BE2C (cell line): ENCODE data around the gene CRISPLD2.
A peak's percentile ranks its signal among the peaks of the same experiment; 100 is the strongest.

Source experiments
- DNase-seq: peaks from one replicate; pipeline ENCODE4 v3.0.0-alpha.2; 2020
- H3K27me3 ChIP-seq: fragments of 250-450 bp; sonication (Bioruptor Pico); 2 replicates; pipeline ENCODE4 v1.5.1; 2020; ENCODE audit warnings: mild to moderate bottlenecking
- H3K36me3 ChIP-seq: fragments of 250-450 bp; sonication (Bioruptor Pico); 2 replicates; pipeline ENCODE4 v1.5.1; 2020; ENCODE audit warnings: mild to moderate bottlenecking
- H3K4me1 ChIP-seq: fragments of 250-450 bp; sonication (Bioruptor Pico); 2 replicates; pipeline ENCODE4 v1.5.1; 2020
- H3K4me3 ChIP-seq: 2 replicates; pipeline ENCODE4 v1.5.1; 2011; ENCODE audit warnings: low read depth, low read length
- H3K9me3 ChIP-seq: fragments of 250-450 bp; sonication (Bioruptor Pico); 2 replicates; pipeline ENCODE4 v1.5.1; 2020
- CTCF ChIP-seq: IDR thresholded peaks from 2 replicates; pipeline ENCODE4 v1.5.1; 2012; ENCODE audit warnings: mild to moderate bottlenecking, low read depth, low read length

Gene CRISPLD2

GRCh38 chr16:84947022-84947421, 127.2 kb downstream of the CRISPLD2 start:
- Histone ChIP-seq H3K9me3 (no peaks in the 10 kb centered on the region), H3K27me3 (no peaks in the 10 kb centered on the region), H3K36me3 (no peaks in the 10 kb centered on the region), H3K4me3 (no peak overlapping the region), H3K4me1 (no peaks in the 10 kb centered on the region)
- no peak for DNase-seq
- TF ChIP-seq CTCF = no peak

DNA sequence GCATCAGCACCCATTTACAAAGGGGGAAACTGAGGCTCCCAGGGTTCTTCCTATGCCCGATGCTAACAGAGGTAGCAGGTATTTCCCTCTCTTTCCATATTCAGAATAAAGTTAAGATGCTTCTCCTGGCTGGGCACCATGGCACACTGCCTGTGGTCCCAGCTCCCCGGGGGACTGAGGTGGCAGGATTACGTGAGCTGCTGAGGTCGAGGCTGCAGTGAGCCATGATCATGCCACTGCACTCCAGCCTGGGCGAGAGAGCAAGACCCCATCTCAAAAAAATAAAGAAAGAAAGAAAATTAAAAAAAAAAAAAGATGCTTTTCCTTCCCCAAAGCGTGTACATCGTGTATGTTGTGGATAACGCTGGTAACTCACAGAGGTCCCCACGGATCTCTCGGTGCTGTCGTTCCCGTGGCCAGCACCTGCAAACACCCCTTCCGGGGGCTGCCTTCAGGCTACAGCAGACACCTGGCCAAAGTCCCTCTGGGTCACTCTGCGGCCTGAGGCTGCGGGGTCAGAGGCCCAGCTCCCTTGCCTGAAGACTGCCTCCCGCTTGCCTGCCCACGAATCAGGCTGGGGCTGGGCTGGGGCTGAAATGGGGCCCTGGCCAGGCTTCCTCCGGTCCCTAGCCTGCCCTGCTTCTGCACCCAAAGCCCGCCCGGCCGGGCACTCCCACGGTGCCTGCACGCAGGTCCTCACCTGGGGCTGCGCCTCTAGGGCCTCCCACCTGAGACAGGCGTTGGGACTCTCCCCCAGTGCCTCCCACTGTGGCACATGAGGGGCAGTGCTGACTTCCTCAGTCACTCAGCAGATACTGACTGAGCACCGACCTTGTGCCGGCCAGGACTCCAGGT, 128.4 kb downstream of the CRISPLD2 start:
- no peak for TF ChIP-seq CTCF
- no peaks in the 10 kb centered on the region for H3K36me3 ChIP-seq
- no peak for DNase-seq
- no peak overlapping the region for H3K4me3 ChIP-seq
- H3K4me1 ChIP-seq = peaks cover 4% of the 10 kb centered on the region
- H3K9me3 ChIP-seq = no peaks in the 10 kb centered on the region
- no peaks in the 10 kb centered on the region for H3K27me3 ChIP-seq

DNA sequence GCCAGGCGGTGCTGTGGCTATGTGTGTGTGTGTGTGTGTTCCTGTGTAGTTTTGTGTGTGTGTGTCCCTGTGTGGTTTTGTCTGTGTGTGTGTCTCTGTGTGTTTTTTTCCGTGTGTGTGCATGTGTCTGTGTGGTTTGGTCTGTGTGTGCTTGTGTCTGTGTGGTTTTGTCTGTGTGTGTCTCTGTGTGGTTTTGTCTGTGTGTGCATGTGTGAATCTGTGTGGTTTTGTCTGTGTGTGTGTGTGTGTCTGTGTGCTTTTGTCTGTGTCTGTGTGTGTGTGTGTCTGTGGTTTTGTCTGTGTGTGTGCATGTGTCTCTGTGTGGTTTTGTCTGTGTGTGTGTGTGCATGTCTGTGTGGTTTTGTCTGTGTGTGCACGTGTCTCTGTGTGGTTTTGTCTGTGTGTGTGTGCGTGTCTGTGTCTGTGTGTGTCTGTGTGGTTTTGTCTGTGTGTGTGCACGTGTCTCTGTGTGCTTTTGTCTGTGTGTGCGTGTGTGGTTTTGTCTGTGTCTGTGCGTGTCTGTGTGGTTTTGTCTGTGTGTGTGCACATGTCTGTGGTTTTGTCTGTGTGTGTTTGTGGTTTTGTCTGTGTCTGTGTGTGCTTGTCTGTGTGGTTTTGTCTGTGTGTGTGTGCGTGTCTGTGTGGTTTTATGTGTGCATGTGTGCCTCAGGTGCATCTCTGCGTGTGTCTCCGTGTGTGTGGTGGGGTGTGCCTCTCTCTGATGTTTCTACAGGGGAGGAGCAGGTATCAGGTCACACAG, 129.2 kb downstream of the CRISPLD2 start:
- no peak for TF ChIP-seq CTCF
- Histone ChIP-seq H3K4me3 (no peak overlapping the region), H3K4me1 (peaks cover 8% of the 10 kb centered on the region), H3K9me3 (no peaks in the 10 kb centered on the region), H3K27me3 (no peaks in the 10 kb centered on the region), H3K36me3 (no peaks in the 10 kb centered on the region)
- DNase-seq = no peak

DNA sequence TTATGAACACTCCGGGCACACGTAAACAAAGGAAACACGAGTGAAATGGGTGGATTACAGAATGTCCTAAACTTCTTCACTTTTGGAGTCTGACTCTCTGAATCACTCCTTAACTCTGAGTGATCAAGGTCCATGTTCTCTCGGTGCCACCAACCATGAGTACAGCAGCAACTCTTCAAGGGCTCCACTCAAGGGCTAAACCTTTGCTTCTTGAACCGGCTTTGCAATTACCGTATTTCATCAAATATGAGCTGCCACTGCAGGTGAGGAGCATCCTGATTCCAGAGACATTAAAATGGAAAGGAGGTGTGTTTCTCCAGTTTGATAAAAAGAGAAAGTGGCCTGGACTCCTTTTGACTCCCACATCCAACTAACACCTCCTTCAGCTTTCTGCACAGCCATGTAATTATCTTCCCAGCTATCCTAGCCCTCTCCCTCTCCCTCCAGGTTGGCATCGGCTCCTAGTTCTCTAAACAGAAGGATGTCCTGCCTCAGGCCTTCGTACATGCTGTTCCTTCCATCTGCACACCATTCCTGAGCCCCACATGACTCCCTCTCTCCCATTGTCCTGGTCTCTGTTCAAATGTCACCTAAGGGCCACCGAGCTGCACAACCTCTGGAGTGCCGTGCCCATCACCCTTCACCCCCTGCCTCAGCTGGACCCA, 130.1 kb downstream of the CRISPLD2 start:
- H3K9me3 ChIP-seq = no peaks in the 10 kb centered on the region
- DNase-seq = no peak
- H3K4me1 ChIP-seq = peaks cover 8% of the 10 kb centered on the region
- no peak for TF ChIP-seq CTCF
- no peaks in the 10 kb centered on the region for H3K36me3 ChIP-seq
- no peaks in the 10 kb centered on the region for H3K27me3 ChIP-seq
- H3K4me3 ChIP-seq = no peak overlapping the region

DNA sequence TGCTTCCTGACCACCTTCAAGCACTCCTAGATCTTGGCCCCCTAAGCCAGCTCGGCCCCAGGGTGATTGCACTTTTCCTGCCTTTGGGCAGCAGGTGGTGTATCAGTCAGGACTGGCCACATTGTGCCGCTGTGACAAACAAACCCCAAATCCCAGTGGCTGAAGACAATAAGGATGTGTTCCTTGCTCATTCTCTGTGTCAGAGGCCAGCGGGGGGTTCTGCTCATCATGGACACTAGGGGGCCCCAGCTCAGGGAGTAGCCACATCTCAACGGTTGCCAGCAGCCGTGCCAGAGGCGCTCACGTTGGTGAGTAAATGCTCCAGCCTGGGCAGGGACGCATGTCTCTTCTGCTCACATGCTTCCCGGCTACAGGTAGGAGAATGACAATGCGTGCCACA, 131.1 kb downstream of the CRISPLD2 start:
- Histone ChIP-seq H3K27me3 (no peaks in the 10 kb centered on the region), H3K9me3 (no peaks in the 10 kb centered on the region), H3K4me1 (peaks cover 8% of the 10 kb centered on the region), H3K36me3 (no peaks in the 10 kb centered on the region), H3K4me3 (no peak overlapping the region)
- DNase-seq = peak; percentile 54
- TF ChIP-seq CTCF = peak; percentile 49
